ENCODE data around the gene ZBTB7B.

ZBTB7B gene
- total RNA-seq = 70.7 to 101 reads per million in 2 donors

DNA sequence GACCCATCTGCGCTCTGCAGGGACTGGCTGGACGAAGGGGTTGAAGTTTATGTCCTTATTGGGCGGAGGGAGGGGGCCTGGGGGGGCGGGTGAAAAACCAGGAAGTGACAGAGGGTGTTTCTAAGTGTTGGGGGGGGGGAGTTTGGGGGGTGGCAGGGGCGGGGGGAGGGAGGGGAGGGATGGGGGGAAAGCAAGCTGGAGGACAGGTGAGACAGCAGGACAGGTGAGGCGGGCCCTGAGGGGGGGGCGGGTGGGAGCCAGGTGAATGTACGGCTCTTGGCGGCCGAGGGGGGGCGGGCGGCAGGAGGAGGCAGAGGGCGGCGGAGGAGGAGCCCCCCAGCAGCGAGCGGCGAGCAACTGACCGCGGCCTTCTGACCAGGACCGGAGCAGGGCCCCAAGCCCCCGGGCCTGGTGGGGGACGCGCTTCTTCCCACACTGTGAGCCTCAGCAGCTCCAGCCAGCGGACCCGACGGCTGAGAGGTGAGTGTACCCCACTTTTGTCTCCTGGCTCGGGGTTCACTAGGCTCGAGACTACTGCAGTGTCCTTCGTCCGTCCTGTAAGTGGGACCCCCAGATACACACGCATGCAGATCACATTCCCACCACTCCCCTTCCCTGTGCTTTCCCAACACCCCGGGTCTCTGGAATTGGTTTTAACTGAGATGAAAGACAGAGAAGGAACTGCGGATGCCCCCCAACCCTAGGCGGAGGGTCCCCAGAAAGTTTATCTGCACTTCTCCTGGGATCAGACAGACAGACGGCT is at the start of gene ZBTB7B:
ZBTB7B (plus strand) TSS at position 339 of the 763 bp plus-strand sequence. CDS start 11,859 bp downstream, outside the sequence.
- DNase-seq = no peak

DNA sequence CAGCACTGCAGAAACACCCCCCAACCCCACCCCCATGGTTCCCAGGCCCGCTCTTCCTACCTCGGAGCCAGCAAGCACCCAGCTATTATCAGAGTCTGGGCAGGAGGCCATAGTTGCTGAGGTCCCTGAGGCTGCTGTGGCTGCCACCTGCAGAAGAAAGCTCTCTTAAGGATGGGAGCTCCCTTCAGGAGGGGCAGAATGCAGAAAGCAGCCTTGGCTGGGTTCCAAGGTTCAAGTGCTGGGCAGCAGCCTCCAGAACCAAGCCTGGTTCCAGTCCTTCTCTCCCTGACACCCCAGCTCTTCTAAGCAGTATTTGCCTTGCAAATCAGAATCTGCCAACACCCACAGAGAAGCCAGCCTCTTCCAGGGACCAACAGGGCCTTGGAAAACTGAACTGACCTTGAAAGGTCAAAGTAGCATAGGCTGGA is 49.0 kb upstream of the ZBTB7B start:
- DNase-seq = no peak

DNA sequence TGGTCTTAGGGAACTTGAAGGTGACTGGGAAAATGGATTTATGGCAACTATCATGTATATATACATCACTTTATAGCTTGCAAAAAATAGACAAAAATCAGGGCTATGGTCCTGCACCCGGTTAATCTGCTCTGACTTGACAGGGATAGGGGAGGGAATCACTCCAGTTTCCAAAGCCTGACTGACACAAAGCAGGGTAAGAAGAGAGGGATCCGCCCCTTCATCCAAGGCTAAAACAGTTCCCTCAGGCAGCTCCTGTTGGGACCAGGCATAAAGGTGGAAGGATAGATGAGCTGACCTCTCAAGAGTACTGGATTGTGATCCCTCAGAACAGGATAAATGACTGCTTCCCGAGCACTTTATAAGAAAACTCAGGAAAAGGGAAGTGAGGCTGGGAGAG is 48.1 kb upstream of the ZBTB7B start:
- DNase-seq = no peak

DNA sequence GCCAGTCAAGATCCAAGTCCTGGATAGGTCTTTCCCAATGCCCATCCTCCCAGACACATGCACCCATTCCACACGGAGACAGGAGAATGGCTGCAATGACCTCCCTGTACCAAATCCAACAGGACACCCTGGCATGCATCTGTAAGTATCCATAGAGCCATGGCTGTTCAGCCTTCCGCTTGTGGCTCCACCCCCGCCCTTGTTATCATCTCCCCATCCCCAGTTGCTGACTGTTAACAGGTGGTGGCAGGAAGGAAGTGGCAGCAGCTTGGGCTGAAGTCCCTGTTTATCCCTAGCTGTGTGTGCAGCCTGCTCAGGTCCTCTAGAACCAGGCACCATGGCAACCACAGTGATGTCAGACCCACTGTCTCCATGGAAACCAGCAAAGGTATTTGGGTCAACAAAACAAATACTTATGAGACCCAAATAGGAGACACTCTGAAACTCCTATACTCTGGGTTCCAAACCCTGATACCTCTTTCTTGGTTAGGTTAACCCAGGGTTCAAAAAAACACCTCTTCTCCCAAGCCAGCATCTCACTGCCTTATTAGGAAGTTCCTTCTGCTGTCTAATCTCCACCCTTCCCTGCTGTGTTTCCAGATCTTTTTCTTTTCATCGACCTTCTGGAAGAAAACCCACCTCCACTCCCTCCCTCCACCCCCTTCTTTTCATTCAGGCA is 47.4 kb upstream of the ZBTB7B start:
- DNase-seq = peak; percentile 90

DNA sequence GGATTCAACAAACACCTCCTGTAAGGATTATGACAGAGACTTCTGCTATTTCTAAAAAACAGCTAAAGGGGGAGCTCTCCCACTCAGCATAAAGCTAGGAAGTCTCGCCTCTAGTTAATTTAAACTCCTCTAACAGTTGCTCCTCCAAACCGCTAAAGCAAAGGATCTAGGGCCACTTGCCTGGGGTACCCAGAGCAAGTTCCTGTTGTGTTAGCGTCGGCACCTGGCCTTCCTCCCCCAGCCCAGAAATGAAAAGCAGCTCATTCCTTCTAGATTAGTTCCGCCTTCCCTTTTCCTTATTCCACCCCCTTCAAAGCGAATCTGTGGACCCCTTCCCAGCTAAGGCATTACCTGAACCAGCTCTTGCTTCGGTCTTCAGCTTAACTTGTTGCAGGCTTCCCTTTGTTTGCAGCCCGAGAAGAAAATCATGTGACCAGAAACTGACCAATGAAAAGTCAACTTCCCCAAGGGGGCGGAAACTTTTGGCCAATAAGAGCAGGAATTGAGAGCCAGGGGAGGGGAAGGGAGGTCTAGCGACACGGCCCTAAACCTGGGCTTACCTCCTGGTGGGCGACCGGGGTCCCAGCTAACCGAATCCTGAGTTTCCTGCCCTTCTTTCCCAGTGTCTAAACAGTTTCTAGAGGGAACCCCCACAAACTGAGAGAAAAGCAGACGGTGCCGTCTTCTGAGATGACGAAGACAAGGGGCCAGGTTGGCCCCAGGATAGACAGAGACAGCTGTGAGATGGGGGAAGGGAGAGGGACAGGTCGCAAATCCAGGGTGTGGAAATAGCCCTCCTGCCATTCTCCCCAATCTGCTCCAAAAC is 46.7 kb upstream of the ZBTB7B start, which contains the start of gene PBXIP1:
PBXIP1 (minus strand) TSS at position 382 of the 826 bp plus-strand sequence. CDS start 2,378 bp downstream, outside the sequence.
- peak; percentile 60 for DNase-seq

DNA sequence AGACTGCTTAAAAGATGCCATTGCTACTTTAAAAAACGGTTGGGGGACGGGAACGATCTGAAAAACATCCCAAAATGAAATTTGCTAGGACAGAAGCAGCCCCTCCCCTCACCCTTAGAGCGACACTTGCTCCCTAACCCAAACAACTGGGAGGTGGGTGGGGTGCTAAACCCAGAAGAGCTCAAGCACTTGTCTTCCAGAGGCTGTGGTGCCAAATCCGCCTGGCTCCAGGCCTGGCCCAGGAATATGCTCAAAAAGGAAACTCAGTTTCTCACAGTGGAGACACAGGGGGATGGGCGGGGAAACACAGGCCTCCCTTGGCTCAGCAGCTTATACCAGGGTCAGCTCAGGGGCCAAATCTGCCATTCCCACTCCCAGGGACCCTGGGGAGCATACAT is 46.1 kb upstream of the ZBTB7B start:
- no peak for DNase-seq

DNA sequence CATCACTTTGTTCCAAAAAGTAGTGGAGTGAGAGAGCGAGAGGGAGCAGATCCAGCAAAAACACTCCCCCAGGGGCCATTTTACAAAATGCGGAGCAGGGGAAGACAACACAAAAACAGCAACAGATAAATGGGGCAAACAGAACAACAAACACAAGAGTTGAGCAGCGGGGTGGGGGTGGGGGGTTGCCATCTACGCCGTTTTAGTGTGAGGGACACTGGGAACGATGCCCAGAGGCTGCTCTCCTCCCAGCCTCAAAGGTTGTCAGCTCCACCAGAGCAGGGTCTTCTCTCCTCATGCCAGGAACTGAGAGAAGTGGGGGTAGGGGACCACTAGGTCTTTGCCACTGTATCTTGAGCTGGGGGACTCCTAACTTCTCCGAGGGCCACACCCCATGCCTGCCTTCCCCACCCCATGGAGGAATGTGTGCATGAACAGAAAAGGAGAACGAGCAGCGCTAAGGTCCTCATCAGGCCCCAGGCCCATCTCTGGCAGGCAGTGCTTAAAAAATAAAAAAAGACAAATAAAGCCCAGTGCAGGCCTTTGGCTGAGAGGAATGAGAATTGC is 45.4 kb upstream of the ZBTB7B start:
- DNase-seq = no peak

DNA sequence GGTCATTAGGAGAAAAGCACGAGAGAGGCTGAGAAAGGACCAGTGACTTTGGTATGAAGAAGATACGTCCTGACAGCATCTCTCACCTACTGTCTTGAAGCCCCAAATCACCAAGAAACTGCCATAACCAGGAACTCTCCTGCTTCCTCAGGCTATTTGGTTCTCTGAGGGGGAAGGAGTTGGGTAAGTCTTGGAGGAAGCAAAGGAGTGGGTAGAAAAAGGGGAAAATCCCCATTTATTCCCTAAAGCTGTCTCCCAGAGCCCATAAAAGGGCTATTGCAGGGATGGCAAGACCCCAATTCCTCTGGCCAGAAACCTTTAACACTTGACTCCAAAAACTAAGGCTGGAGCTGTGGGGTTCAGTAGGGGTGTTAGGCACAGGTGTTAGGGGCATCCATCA is 44.6 kb upstream of the ZBTB7B start:
- no peak for DNase-seq

DNA sequence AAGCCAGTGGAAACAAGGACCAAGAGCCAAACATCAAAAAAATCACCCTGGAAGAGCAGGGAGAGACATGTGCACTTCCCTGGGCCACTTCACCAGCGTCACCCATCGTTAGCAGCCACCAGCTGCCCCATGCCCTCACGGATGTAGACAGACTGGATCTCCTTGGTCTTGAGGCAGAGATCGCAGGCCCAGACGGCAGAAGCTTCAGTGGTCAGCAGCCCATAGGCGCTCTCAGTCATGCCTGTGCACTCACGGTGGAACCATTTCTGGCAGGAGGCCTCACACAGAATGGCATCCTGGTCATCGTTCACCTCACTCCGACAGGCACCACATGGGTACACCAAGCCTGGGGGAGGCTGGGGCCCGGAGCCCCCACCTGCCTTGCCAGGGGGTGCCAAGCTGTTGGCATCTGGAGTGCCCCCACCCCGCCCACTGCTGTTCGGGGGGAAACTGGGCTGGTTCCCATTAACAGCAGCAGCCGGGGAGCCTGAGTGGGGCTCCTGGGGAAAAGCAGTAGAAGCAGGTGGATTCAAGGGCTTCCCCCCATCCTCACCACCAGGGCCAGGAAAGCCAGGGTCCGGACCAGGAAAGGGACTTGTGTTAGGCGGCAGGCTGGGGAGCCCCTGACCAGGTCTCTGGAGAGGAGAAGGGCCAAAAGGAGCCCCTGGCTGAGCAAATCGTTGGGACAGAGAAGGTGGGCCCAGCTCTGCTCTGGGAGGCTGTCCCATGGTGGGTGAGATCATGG is 43.7 kb upstream of the ZBTB7B start:
- DNase-seq = no peak

DNA sequence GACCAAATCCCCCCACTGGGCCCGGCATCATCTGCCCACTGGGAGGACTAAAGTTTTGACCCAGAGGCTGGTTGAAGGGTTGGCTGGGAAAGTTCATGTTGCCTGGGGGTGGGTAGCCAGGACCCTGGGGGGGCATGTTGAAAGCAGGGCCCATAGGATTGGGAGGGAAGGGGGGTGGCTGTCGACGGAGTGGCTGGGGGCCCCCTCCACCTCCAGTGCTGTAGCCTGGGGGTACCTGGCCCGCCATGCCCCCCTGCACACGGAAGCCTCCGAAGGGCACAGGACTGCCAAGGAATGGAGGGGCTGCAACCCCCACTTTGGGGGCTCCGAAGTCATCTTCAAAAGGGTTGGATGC is 43.2 kb upstream of the ZBTB7B start:
- no peak for DNase-seq

DNA sequence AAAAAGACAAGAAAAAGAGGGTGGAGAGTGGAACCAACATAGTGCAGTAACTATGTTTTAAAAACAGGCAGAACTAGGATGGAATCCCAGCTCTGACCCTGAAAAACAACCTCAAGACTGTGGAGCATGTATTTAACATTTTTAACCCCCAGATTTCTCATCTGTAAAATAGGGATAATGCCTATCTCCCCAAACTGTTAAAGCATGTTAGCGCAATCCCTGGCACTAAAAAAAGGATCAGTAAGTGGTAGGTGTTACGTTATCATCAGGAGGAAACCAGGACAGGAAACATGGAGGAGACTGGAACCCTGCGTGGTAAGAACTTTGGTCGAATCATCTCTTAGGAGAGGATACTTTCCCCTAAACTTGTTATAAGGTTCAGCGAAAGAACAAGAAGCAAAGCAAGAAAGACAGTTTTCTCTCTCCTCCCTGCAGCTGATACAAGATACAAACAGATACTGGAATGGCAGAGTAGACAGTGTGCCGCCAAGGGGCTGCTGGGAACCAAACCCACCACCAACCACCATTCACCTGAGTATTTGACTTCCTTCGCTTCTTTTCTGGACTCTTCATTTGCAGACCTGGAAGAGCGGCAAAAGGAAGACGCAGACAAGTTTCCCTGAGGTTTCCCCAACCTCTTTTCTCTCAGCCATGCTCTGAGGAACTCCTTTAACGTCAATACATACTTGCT is 42.0 kb upstream of the ZBTB7B start:
- DNase-seq = no peak

DNA sequence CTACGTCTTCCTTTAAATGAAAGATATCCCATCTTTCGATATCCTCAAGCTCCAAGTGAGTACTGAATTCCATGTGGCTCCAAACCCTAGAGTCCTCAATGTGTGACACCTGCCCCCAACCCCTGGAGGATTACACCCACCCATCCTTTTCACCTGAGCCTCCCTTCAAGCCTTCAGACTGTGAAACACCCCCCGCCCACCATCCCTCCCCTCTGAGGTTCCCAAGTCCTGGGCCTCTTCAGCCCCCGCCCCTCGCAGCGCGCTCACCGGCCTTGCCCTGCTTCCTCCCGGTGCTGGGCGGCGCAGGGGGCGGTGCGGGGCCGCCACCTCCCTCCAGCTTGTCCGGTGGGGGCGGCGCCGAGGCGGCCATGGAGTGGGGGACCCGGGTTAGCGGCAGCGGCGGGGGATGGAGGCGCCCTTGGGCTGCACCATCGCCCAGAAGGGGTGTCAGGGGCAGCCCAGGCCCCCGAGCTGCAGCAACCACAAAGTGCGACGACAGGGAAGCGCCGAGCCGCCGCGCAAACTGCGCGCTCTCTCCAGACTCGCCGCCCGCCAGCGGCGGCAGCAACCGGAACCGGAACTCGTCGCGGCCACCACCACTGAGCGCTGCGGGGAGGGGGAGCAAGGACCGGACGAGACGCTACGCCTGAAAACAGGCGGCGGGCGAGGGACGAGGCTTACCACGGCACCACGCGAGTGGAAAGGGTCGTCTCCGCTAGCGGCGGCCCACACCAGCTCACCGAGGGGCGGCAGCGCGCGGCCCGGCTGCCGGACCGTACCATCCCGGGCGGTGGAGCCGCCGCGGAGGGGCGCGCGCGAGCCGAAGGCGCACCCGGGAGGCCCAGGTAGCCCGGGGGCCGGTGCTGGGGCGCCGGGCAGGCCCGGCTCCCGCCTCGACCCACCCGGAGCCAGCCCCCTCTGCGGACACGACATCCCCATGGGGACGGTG is 41.1 kb upstream of the ZBTB7B start, which contains the start of gene PYGO2:
PYGO2 (minus strand) TSS at position 576 of the 949 bp plus-strand sequence; CDS start at position 370, 206 bp downstream.
- DNase-seq = peak; percentile 77

DNA sequence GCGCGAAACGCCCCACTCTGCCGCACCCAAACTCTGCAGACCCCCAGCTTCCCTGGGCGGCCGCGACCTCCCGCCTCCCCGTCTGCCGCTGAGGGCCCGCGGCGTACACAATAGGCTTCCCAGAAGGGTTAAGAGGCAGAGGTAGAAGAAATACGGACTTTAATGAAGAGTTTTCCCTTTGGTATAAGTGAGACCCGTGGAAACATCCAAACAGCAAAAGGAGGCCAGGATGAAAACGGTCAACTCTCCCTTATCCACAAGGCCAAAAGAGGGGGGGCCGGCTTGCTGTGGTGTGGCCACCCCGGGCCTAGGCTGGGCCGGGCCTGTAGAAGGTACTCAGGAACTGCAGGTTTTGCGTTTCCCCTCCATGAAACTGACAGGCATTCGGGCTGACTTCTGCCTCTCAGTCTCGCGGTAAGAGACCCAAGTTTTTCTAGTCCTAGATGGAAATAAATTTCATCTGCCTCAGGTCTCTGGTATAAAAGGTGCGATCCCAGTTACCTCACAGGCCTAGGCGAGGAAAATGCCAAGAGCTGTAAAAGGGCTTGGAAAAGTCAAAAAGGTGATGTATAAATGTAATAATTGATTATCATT is 40.3 kb upstream of the ZBTB7B start:
- DNase-seq = no peak

DNA sequence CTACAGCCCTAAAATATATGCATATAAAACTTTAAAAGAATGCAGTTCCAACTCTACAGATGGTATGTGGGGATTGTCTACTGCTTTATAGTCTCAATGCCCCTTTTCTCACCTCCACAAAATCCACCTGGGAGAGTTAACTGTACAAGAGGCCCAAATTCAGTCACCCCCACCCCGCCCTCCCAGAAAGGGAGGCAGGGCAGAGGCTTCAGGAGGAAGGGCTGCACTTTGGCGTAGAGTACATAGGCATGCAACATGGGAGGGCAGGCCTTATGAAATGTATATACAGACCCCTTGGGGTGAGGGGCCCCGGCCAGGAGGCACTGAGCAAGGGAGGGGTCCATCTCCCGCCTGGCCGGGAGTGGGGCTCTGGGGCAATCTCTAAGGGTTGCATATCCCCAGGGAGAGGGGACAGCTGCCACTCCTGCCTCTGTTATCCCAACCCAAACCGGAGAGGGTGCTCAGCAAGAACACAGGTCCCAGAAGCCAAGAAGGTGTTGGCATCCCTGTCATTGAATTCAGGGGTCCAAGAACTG is 39.7 kb upstream of the ZBTB7B start:
- no peak for DNase-seq

DNA sequence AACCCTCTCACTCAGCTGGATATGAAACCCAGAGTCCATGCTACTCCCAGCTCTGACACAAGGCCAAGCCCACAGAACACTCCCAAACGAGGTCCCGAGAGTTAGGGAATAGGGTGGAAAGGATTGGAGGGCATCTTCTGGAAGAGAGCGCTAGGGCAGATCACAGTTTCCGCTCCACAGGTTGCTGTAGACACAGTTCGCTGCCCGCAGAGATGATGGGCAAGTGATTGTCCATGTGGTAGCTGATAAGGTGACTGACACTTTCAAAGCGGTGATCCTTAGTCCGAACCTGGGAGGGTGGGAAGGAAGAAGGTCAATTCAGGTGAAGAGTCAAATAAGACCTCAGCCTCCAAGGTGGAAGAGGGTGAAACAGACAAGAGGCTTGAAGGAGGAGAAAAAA is 39.0 kb upstream of the ZBTB7B start:
- DNase-seq = no peak

DNA sequence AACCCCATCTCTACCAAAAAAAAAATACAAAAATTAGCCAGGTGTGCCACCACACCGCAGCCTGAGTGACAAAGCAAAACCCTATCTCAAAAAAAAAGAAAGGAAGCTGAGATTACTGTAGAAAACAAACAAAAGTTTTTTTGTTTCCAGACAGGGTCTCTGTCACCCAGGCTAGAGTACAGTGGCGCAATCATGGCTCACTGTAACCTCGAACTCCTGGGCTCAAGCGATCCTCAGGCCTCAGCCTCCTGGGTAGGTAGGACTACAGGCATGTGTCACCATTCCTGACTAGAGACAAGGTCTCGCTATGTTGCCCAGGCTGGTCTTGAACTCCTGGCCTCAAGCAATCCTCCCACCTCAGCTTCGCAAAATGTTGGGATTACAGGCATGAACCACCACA is 38.2 kb upstream of the ZBTB7B start:
- no peak for DNase-seq

DNA sequence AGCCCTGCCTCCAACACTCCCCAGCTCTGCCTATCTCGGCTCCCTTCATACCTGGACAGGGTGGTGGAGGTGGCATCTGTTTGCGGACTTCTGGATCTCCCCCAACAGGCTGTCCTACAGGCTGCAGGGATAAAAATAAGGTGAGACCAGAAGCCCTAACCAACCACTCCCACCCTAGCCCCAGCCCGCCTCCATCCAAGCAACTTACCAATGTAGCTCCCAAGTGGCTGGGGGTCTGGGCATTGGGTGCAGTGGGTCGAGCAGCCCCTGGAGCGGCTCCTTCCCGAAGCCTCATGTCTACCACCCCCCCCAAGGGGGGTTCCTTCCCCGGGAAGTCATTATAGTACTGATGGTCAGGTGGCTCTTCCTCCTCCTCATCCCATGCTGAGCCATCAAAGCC is 36.5 kb upstream of the ZBTB7B start:
- DNase-seq = no peak

DNA sequence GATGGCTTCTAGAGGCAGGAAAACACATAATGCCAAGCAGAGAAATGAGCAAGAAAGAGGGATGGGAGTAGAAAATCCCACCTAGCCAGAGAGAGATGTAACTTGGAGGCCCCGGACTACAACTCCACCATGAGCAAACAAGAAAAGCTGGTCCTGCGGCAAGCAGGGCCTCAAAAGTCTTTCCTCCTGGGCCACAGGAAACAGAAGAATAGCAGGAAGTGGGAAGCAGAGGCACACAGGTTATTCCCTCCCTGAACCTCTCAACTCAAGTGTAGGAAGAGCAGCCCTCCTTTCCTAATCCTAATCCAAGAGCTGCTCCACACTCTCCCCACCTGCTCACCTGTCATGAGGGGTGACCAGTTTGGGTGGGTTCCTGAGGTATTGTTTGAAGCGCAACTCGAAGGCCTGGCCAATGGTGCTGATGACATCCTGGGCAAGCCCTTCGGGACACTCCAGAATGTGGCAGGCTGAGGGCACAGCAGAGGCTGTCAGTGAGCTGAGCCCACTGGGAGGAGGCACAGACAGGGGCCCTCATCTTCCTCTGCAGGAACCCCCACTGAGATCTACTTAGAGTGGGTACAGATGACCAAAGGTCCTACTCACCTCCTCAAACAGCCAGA is 35.2 kb upstream of the ZBTB7B start:
- no peak for DNase-seq

DNA sequence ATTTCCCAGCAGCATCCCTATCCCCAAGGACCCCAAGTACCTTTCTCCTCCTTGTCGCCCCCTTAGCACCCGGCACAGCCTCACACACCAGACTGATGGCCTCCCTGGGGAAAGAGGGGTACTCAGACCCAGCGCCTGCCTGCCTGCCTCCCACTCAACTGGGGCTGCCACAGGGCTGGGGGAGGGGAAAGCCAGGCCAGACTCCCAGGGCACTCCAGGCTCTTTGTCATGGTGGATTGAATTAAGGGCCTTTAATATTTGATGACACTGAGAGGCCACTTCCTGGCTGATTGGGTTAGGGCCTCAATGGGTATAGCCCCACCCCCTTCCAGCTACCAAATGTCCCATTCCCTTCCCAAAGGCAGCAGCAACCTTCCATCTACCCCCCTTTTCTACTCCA is 33.9 kb upstream of the ZBTB7B start:
- no peak for DNase-seq
